ENCODE data around the gene ALDH18A1.

GRCh38 chr10:95626500-95626899 is 30.0 kb downstream of the ALDH18A1 start:
- TF ChIP-seq EZH2 (IDR thresholded peaks at IDR 0.05) (no peak), POLR2AphosphoS5 (IDR thresholded peaks at IDR 0.05; ENCODE audit: borderline replicate concordance, low read depth, low read length) (no peak), FOXP2 (optimal IDR thresholded peaks at IDR 0.05; ENCODE audit: control extremely low read depth, extremely low read length, insufficient read depth) (no peak)

All from SK-N-MC (cell line).